GM21529 (cell line): ENCODE data around the gene PDE2A.

Experiments
- ATAC-seq: cut with Tn5 transposase; IDR thresholded peaks from one replicate; pipeline ENCODE4 v1.9.1; 2021; ENCODE audit not compliant: unreplicated experiment

The PDE2A gene

GRCh38 chr11:72661486-72661885 is 12.7 kb downstream of the PDE2A start:
- ATAC-seq = no peak

GRCh38 chr11:72658989-72659640 is 15.1 kb downstream of the PDE2A start:
- no peak for ATAC-seq

GRCh38 chr11:72657411-72658100 is 16.7 kb downstream of the PDE2A start:
- no peak for ATAC-seq

GRCh38 chr11:72655896-72656464 is 18.2 kb downstream of the PDE2A start:
- no peak for ATAC-seq

GRCh38 chr11:72655014-72655413 is 19.2 kb downstream of the PDE2A start:
- no peak for ATAC-seq

- no peak for ATAC-seq
Observed at GRCh38 chr11:72653649-72654048, 20.6 kb downstream of the PDE2A start.

GRCh38 chr11:72652873-72653630 is 21.2 kb downstream of the PDE2A start:
- no peak for ATAC-seq

GRCh38 chr11:72652133-72652532 is 22.1 kb downstream of the PDE2A start:
- ATAC-seq = no peak

GRCh38 chr11:72649215-72649976 is 24.8 kb downstream of the PDE2A start:
- no peak for ATAC-seq

- ATAC-seq = no peak
Observed at GRCh38 chr11:72648384-72649136, 25.7 kb downstream of the PDE2A start.

- no peak for ATAC-seq
Observed at GRCh38 chr11:72647882-72648281, 26.3 kb downstream of the PDE2A start.

GRCh38 chr11:72646472-72646871 is 27.8 kb downstream of the PDE2A start:
- no peak for ATAC-seq

GRCh38 chr11:72646024-72646423 is 28.2 kb downstream of the PDE2A start:
- no peak for ATAC-seq

GRCh38 chr11:72643547-72643946 is 30.7 kb downstream of the PDE2A start:
- ATAC-seq = no peak

GRCh38 chr11:72642884-72643522 is 31.2 kb downstream of the PDE2A start:
- ATAC-seq = no peak

GRCh38 chr11:72642043-72642883 is 32.0 kb downstream of the PDE2A start:
- ATAC-seq = no peak

GRCh38 chr11:72641522-72642042 is 32.6 kb downstream of the PDE2A start:
- ATAC-seq = no peak

GRCh38 chr11:72639502-72640375 is 34.5 kb downstream of the PDE2A start:
- ATAC-seq = no peak
